Nephron progenitor cell (in vitro differentiated cells): ENCODE data around the gene PSTPIP1.

Experiments used
- DNase-seq: peaks from one replicate; pipeline ENCODE4 v3.0.0; 2021
- H3K27ac Mint-ChIP-seq: 2 replicates; pipeline ENCODE4 v1.8.0; 2021; ENCODE audit warnings: mild to moderate bottlenecking, moderate library complexity, mixed read lengths
- H3K27me3 Mint-ChIP-seq: 2 replicates; pipeline ENCODE4 v1.8.0; 2021; ENCODE audit warnings: mild to moderate bottlenecking, low read depth, mixed read lengths; ENCODE audit not compliant: poor library complexity
- H3K36me3 Mint-ChIP-seq: 2 replicates; pipeline ENCODE4 v1.8.0; 2021; ENCODE audit warnings: low read depth, mixed read lengths
- H3K4me1 Mint-ChIP-seq: 2 replicates; pipeline ENCODE4 v1.8.0; 2021; ENCODE audit warnings: mixed read lengths
- H3K4me3 Mint-ChIP-seq: 2 replicates; pipeline ENCODE4 v1.8.0; 2021; ENCODE audit warnings: mild to moderate bottlenecking, moderate library complexity, mixed read lengths
- H3K9me3 Mint-ChIP-seq: 2 replicates; pipeline ENCODE4 v1.8.0; 2021; ENCODE audit warnings: mild to moderate bottlenecking, moderate library complexity, mixed read lengths
- TF ChIP-seq, protein P1 (sequence below): fragments of 200-600 bp; sonication (generic); IDR thresholded peaks from 2 replicates; pipeline ENCODE4 v1.5.0; 2021; ENCODE audit warnings: antibody characterized with exemption

PSTPIP1 gene

DNA sequence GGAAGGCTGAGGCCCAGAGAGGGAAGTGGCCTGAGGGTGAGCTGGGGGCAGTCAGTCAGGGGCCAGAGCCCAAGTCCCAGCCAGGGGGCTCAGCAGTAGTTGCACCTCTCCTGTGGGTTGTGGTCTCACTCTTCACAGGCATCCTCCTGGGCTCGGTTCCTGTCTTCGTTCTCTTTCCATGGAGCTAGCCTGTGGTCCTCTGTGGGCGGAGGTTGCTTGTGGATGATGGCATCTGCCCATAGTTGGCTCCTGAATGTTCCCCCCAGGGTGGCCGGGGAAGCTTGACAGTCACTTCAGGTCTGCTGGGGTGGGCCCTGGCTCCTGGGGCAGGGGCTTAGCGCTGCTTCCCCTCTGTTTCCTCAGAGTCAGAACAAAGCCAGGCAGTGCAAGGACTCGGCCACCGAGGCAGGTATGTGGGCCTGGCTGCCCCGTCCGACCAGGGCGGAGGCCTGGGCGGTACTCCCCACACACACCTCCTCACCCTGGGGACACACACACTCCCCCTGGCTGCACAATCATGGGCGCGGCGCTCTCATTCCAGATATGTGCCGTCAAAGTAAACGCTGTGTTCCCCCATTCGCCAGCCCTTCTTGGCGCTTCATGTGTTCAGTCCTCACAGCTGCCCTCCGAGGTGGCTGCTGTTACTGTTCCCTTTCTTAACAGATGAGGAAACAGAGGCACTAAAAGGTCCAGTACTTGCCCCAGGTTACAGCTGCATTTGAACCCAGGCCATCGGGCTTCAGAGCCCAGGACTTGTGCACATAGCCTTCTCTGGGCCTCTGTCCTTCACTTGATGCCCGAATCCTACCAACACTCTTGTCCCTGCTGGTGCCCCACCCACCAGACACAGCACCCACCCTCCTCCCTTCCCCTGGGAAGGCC lies 34.5 kb downstream of the PSTPIP1 start:
- TF ChIP-seq, protein P1, sequence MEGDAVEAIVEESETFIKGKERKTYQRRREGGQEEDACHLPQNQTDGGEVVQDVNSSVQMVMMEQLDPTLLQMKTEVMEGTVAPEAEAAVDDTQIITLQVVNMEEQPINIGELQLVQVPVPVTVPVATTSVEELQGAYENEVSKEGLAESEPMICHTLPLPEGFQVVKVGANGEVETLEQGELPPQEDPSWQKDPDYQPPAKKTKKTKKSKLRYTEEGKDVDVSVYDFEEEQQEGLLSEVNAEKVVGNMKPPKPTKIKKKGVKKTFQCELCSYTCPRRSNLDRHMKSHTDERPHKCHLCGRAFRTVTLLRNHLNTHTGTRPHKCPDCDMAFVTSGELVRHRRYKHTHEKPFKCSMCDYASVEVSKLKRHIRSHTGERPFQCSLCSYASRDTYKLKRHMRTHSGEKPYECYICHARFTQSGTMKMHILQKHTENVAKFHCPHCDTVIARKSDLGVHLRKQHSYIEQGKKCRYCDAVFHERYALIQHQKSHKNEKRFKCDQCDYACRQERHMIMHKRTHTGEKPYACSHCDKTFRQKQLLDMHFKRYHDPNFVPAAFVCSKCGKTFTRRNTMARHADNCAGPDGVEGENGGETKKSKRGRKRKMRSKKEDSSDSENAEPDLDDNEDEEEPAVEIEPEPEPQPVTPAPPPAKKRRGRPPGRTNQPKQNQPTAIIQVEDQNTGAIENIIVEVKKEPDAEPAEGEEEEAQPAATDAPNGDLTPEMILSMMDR, result no peak
- H3K9me3 Mint-ChIP-seq, result no peaks in the 10 kb centered on the region
- no peak overlapping the region for H3K27ac Mint-ChIP-seq
- no peaks in the 10 kb centered on the region for H3K36me3 Mint-ChIP-seq
- peaks cover 26% of the 10 kb centered on the region for H3K4me1 Mint-ChIP-seq
- H3K4me3 Mint-ChIP-seq, result no peak overlapping the region
- peaks cover 4% of the 10 kb centered on the region for H3K27me3 Mint-ChIP-seq
- DNase-seq, result no peak

DNA sequence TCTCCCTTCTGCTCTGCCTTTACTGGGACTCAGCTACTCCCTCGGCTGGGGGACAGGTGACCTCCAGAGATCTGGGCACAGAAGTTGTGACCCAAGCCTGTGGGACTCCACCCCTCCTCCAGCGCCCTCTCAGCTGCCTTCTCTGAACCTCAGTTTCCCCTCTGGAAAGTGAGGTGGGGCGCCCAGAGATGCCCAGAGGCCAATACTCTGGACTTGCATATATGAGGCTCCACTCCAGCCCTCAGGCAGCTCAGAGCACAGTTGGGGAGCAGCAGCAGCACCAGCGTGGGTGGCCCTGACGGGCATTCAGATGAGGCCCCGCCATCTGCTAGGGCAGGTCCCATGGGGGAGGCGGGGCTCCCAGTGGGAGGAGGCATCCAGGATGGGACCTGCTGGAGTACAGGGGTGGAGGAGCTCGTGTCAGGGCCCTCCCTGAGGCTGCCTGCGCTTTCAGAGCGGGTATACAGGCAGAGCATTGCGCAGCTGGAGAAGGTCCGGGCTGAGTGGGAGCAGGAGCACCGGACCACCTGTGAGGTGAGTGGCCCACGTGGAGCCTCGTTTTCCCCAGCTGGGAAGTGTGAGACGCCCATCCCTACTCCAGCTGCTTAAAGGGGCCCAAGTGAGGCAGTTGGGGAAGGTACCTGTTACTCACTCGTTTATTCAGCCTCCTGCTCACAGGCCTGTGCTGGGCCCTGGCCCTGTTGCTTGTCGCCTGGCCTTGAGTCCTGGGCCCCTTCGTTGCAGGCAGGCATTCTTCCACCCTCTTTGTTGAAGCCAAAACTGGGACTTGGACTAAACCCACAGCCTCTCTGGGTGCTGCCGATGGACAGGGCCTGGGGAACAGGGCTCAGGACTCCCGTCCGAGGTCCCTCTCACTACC lies 35.4 kb downstream of the PSTPIP1 start:
- H3K36me3 Mint-ChIP-seq, result no peaks in the 10 kb centered on the region
- H3K27ac Mint-ChIP-seq, result no peak overlapping the region
- peaks cover 27% of the 10 kb centered on the region for H3K4me1 Mint-ChIP-seq
- H3K27me3 Mint-ChIP-seq, result peaks cover 4% of the 10 kb centered on the region
- TF ChIP-seq, protein P1, result no peak
- H3K4me3 Mint-ChIP-seq, result no peak overlapping the region
- DNase-seq, result peak; percentile 59
- no peaks in the 10 kb centered on the region for H3K9me3 Mint-ChIP-seq

DNA sequence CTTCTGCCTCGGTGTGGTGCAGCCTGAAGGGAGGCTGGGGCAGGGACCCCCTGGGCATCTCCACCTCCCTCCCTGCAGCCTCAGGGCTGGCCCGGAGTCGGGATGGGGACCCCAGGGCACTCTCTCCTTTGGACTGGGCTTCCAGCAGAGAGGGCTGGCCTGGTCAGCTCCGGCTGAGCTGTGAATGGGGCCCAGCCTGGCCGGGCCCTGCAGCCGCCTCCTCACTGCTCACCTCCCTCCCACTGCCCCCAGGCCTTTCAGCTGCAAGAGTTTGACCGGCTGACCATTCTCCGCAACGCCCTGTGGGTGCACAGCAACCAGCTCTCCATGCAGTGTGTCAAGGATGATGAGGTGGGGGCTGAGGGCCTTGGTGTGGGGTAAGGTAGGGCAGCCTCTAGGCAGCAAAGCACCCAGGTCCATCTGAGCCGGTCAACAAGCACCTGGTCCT lies 36.0 kb downstream of the PSTPIP1 start:
- Mint-ChIP-seq H3K9me3 (no peaks in the 10 kb centered on the region), H3K4me3 (no peak overlapping the region), H3K4me1 (peaks cover 26% of the 10 kb centered on the region), H3K36me3 (no peaks in the 10 kb centered on the region), H3K27ac (no peak overlapping the region), H3K27me3 (peaks cover 2% of the 10 kb centered on the region)
- TF ChIP-seq, protein P1, result no peak
- DNase-seq, result no peak

DNA sequence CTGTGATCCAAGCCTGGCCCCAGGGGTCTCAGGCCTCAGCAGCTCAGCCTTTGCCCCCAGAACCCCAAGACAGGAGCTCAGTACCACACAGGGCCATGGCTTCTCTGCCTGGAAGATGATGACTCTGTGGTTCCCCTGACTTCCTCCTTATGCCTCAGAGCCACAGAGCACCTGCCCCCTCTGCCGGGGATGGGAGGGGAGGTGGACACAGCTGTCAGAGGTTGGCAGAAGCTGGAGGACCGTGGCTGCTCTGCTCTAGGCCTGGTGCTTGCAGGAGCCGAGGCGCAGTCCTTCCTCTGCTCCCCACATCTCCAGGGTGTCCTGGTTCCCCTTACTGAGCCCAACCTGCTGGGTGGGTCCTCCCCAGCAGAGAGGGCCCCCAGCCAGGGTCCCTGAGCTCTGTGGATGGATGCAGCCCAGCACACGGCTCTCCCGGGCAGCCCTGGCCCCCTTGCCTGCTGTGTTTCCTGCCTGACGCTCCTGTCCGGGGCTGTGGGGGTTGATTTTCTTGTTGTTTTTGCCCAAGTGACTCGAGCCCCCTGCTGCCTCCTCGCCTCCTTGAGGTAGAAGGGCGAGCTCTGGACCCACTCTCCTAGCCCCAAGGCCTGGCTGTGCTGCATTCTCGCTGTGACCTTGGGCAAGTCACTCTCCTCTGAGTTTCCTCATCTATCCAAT lies 36.6 kb downstream of the PSTPIP1 start:
- no peaks in the 10 kb centered on the region for H3K9me3 Mint-ChIP-seq
- peak overlapping the region; percentile 93 for H3K27ac Mint-ChIP-seq
- no peak overlapping the region for H3K4me3 Mint-ChIP-seq
- H3K36me3 Mint-ChIP-seq, result peaks cover 5% of the 10 kb centered on the region
- TF ChIP-seq, protein P1, result no peak
- peaks cover 26% of the 10 kb centered on the region for H3K4me1 Mint-ChIP-seq
- DNase-seq, result no peak
- H3K27me3 Mint-ChIP-seq, result no peaks in the 10 kb centered on the region

DNA sequence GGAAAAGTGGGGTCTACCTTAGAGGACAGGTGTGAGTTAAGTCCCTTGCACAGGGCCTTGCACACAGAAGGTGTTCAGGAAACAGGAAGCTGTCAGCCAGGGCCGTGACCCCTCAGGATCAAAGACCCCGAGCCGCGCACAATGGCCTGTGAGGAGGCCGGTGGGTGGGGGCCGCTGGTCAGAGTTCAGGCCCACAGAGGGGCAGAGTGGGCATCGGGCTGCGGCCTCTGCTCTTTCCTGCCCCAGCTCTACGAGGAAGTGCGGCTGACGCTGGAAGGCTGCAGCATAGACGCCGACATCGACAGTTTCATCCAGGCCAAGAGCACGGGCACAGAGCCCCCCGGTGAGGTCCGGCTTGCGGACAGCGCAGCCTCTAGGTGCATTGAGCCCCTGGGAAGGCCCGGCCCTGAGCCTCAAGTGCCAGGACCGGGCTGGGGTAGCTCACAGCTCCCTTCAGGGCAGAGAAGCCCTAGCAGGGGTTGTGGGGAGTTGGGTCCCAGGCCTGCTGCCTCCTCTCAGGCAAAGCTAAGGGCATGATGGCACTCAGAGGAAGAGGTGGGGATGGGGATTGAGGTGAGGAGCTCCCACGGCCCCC lies 37.2 kb downstream of the PSTPIP1 start:
- DNase-seq, result no peak
- H3K4me3 Mint-ChIP-seq, result no peak overlapping the region
- peaks cover 2% of the 10 kb centered on the region for H3K9me3 Mint-ChIP-seq
- TF ChIP-seq, protein P1, result no peak
- H3K4me1 Mint-ChIP-seq, result peaks cover 25% of the 10 kb centered on the region
- no peak overlapping the region for H3K27ac Mint-ChIP-seq
- peaks cover 12% of the 10 kb centered on the region for H3K36me3 Mint-ChIP-seq
- H3K27me3 Mint-ChIP-seq, result no peaks in the 10 kb centered on the region
